ENCODE data around the gene DUSP5.
"Not testable (repeated sequence)": the region's sequence is repeated elsewhere in the genome, so short reads cannot be mapped to it uniquely, and the experiment has no call there.

DUSP5 gene

GRCh38 chr10:110512461-110513187 is 14.9 kb downstream of the DUSP5 start:
- no peak for FAIRE-seq
- no peak for DNase-seq (ENCODE audit: extremely low spot score, insufficient read length, low read depth)

GRCh38 chr10:110513949-110514348 is 16.2 kb downstream of the DUSP5 start:
- DNase-seq (ENCODE audit: extremely low spot score, insufficient read length, low read depth): no peak
- no peak for FAIRE-seq

GRCh38 chr10:110514848-110515247 is 17.1 kb downstream of the DUSP5 start:
- no peak for FAIRE-seq

GRCh38 chr10:110516815-110517492 is 19.2 kb downstream of the DUSP5 start:
- FAIRE-seq: no peak
- DNase-seq (ENCODE audit: extremely low spot score, insufficient read length, low read depth): no peak

More at GRCh38 chr10:110514848-110515247, 17.1 kb downstream of the DUSP5 start:
- no peak for DNase-seq (ENCODE audit: extremely low spot score, insufficient read length, low read depth)

GRCh38 chr10:110522365-110522988 is 24.8 kb downstream of the DUSP5 start:
- no peak for DNase-seq (ENCODE audit: extremely low spot score, insufficient read length, low read depth)
- no peak for FAIRE-seq

GRCh38 chr10:110523736-110524135 is 26.0 kb downstream of the DUSP5 start:
- DNase-seq (ENCODE audit: extremely low spot score, insufficient read length, low read depth): no peak
- no peak for FAIRE-seq

GRCh38 chr10:110524179-110524858 is 26.6 kb downstream of the DUSP5 start:
- DNase-seq (ENCODE audit: extremely low spot score, insufficient read length, low read depth) (no peak), FAIRE-seq (no peak)

GRCh38 chr10:110524859-110525232 is 27.1 kb downstream of the DUSP5 start:
- DNase-seq (ENCODE audit: extremely low spot score, insufficient read length, low read depth) (no peak), FAIRE-seq (no peak)

- no peak for DNase-seq (ENCODE audit: extremely low spot score, insufficient read length, low read depth)
These were observed 27.9 kb downstream of the DUSP5 start for GRCh38 chr10:110525349-110526260.

GRCh38 chr10:110527731-110528171 is 30.0 kb downstream of the DUSP5 start:
- DNase-seq (ENCODE audit: extremely low spot score, insufficient read length, low read depth): no peak
- no peak for FAIRE-seq

More at GRCh38 chr10:110525349-110526260, 27.9 kb downstream of the DUSP5 start:
- no peak for FAIRE-seq

GRCh38 chr10:110528224-110528996 is 30.7 kb downstream of the DUSP5 start:
- DNase-seq (ENCODE audit: extremely low spot score, insufficient read length, low read depth) (no peak), FAIRE-seq (no peak)

- DNase-seq (ENCODE audit: extremely low spot score, insufficient read length, low read depth): not testable (repeated sequence)
These were observed 31.4 kb downstream of the DUSP5 start for GRCh38 chr10:110528997-110529524.

GRCh38 chr10:110529596-110530011 is 31.9 kb downstream of the DUSP5 start:
- DNase-seq (ENCODE audit: extremely low spot score, insufficient read length, low read depth) (no peak), FAIRE-seq (peak; percentile 48)

More at GRCh38 chr10:110528997-110529524, 31.4 kb downstream of the DUSP5 start:
- FAIRE-seq: peak; percentile 83

- no peak for FAIRE-seq
- no peak for DNase-seq (ENCODE audit: extremely low spot score, insufficient read length, low read depth)
These were observed 32.6 kb downstream of the DUSP5 start for GRCh38 chr10:110530131-110530831.

GRCh38 chr10:110531687-110532086 is 34.0 kb downstream of the DUSP5 start:
- DNase-seq (ENCODE audit: extremely low spot score, insufficient read length, low read depth) (no peak), FAIRE-seq (no peak)

GRCh38 chr10:110532628-110533027 is 34.9 kb downstream of the DUSP5 start:
- DNase-seq (ENCODE audit: extremely low spot score, insufficient read length, low read depth): not testable (repeated sequence)

GRCh38 chr10:110533149-110533548 is 35.4 kb downstream of the DUSP5 start:
- FAIRE-seq (peak; percentile 31), DNase-seq (ENCODE audit: extremely low spot score, insufficient read length, low read depth) (no peak)

More at GRCh38 chr10:110532628-110533027, 34.9 kb downstream of the DUSP5 start:
- not testable (repeated sequence) for FAIRE-seq

GRCh38 chr10:110534571-110534970 is 36.9 kb downstream of the DUSP5 start:
- peak; percentile 56 for FAIRE-seq
- no peak for DNase-seq (ENCODE audit: extremely low spot score, insufficient read length, low read depth)
